GM12873 (cell line): ENCODE results near the gene BCAN.

Source experiments
- CTCF ChIP-seq: IDR thresholded peaks from 2 replicates; pipeline ENCODE4 v1.5.1; 2012; ENCODE audit warnings: low read depth, mild to moderate bottlenecking, moderate library complexity, low read length, control low read depth; ENCODE audit not compliant: insufficient read depth; ENCODE audit errors: missing control alignments

The BCAN gene

GRCh38 chr1:156641761-156642264 is at the start of gene BCAN:
TSS of gene BCAN (plus strand) at chr1:156642117. CDS start at chr1:156646055, 3,938 bp downstream.
- TF ChIP-seq CTCF = no peak

GRCh38 chr1:156592158-156592909 is 49.6 kb upstream of the BCAN start:
- no peak for TF ChIP-seq CTCF

- TF ChIP-seq CTCF = no peak
Observed at GRCh38 chr1:156592910-156593660, 48.8 kb upstream of the BCAN start.

- TF ChIP-seq CTCF = no peak
Observed at GRCh38 chr1:156593661-156593989, 48.3 kb upstream of the BCAN start.

- no peak for TF ChIP-seq CTCF
Observed at GRCh38 chr1:156594190-156594589, 47.7 kb upstream of the BCAN start.

GRCh38 chr1:156595016-156595415 is 46.9 kb upstream of the BCAN start:
- no peak for TF ChIP-seq CTCF

GRCh38 chr1:156596426-156596825 is 45.5 kb upstream of the BCAN start:
- TF ChIP-seq CTCF = no peak
